ENCODE measurements around the gene APOO.

APOO gene

DNA sequence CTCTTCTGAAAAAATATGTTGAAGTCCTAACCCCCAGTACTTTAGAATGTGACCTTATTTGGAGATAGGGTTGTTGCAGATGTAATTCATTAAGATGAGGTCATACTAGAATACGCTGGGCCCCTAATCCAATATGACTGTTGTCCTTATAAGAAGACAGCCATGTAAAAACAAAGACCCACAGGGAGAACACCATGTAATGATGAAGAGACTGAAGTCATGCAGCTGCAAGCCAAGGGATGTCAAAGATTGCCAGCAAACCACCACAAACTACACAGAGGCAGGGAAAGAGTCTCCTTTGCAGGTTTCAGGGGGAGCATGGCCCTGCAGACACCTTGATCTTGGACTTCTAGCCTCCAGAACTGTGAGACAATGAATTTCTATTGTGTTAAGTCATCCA is 37.5 kb upstream of the APOO start:
- TF ChIP-seq, protein P1, sequence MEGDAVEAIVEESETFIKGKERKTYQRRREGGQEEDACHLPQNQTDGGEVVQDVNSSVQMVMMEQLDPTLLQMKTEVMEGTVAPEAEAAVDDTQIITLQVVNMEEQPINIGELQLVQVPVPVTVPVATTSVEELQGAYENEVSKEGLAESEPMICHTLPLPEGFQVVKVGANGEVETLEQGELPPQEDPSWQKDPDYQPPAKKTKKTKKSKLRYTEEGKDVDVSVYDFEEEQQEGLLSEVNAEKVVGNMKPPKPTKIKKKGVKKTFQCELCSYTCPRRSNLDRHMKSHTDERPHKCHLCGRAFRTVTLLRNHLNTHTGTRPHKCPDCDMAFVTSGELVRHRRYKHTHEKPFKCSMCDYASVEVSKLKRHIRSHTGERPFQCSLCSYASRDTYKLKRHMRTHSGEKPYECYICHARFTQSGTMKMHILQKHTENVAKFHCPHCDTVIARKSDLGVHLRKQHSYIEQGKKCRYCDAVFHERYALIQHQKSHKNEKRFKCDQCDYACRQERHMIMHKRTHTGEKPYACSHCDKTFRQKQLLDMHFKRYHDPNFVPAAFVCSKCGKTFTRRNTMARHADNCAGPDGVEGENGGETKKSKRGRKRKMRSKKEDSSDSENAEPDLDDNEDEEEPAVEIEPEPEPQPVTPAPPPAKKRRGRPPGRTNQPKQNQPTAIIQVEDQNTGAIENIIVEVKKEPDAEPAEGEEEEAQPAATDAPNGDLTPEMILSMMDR (IDR thresholded peaks at IDR 0.05; ENCODE audit: low read depth, low read length): no peak
- no peaks in the 10 kb centered on the region for H3K4me1 ChIP-seq

DNA sequence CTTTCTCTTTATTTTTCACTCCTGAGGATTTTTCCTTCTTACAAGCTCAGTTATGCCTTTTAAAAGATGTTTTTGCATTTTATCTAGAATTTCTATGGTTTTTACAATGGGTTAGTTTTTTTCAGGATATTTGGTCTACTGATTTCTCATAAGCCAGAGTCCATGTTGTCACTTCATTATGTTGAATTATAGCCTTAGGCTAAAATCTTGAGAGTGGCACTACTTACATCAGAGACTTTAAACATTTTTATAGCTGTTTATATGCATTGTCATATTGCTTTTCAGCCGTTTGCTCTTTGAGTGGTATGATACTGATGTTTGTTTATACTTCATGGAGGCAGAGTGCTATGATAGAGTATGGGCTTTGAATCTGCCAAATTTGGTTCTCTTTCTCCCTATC is 36.5 kb upstream of the APOO start:
- TF ChIP-seq, protein P1 (IDR thresholded peaks at IDR 0.05; ENCODE audit: low read depth, low read length): no peak
- H3K4me3 ChIP-seq (ENCODE audit: low read depth, low read length): no peak overlapping the region
- no peaks in the 10 kb centered on the region for H3K36me3 ChIP-seq
- H3K27me3 ChIP-seq: no peaks in the 10 kb centered on the region
- H3K9me3 ChIP-seq: no peaks in the 10 kb centered on the region
- no peaks in the 10 kb centered on the region for H3K4me1 ChIP-seq
- no peak for DNase-seq

More for the DNA sequence above, 37.5 kb upstream of the APOO start:
- no peak overlapping the region for H3K4me3 ChIP-seq (ENCODE audit: low read depth, low read length)
- H3K36me3 ChIP-seq: no peaks in the 10 kb centered on the region
- DNase-seq: no peak
- H3K9me3 ChIP-seq: no peaks in the 10 kb centered on the region
- no peaks in the 10 kb centered on the region for H3K27me3 ChIP-seq

DNA sequence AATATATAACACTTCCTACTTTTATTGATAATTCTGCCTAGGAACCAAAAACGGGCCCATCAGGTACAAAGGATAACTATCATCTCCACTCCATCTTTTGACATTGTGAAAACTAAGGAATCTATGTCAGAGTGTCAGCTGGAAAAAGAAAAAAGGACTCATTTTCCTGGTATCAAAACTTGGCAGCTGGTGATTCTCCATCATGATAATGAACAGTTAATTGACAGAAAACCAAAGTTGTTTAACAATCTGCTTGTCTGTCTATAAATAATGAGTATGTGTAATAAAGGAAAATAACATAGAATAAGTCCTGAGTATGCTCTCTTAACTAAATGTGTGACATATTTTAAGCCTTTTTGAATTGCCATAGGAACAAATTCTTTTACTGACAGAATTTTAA is 31.5 kb upstream of the APOO start:
- no peak for DNase-seq
- TF ChIP-seq, protein P1 (IDR thresholded peaks at IDR 0.05; ENCODE audit: low read depth, low read length): no peak
- Histone ChIP-seq H3K9me3 (no peaks in the 10 kb centered on the region), H3K4me3 (ENCODE audit: low read depth, low read length) (no peak overlapping the region), H3K4me1 (no peaks in the 10 kb centered on the region), H3K27me3 (no peaks in the 10 kb centered on the region), H3K36me3 (no peaks in the 10 kb centered on the region)

DNA sequence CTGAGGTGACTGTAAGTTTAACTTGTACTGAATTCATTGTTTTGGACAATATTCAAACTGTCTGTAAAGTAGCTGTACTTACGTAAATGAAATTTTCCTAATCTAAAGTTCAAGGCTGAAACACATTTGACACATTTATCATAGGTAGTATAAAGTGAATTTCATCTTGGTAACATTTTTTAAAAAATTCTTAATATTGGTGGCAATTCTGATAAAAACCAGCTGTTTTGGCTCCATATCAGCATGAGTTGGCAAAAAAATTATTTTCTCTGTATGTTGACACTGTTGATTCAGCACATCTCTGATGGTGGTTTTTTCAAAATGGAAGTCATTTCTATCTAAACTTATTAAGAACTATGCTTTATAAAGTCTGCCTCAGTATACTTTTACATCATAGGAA is 31.0 kb upstream of the APOO start:
- H3K9me3 ChIP-seq: no peaks in the 10 kb centered on the region
- TF ChIP-seq, protein P1 (IDR thresholded peaks at IDR 0.05; ENCODE audit: low read depth, low read length): no peak
- no peaks in the 10 kb centered on the region for H3K4me1 ChIP-seq
- H3K27me3 ChIP-seq: no peaks in the 10 kb centered on the region
- H3K4me3 ChIP-seq (ENCODE audit: low read depth, low read length): no peak overlapping the region
- no peak for DNase-seq
- no peaks in the 10 kb centered on the region for H3K36me3 ChIP-seq

DNA sequence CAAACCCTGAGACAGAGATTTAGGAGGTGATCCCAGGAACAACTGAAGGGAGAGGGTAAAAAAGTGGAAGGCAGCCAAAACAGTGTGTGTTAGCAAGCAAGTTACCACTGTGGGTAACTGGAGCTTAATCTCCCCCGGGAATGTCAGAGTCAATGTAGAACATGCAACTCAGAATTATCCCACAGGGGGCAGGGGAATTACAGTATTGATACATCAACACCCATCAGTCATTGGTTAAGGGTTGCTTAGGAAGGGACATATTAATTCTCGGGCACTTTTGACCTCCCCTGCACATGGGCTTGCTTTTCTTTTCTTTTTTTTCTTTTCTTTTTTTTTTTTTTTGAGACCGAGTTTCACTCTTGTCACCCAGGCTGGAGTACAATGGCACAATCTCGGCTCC is 29.4 kb upstream of the APOO start:
- Histone ChIP-seq H3K9me3 (no peaks in the 10 kb centered on the region), H3K4me3 (ENCODE audit: low read depth, low read length) (no peak overlapping the region), H3K4me1 (no peaks in the 10 kb centered on the region), H3K36me3 (no peaks in the 10 kb centered on the region), H3K27me3 (no peaks in the 10 kb centered on the region)
- TF ChIP-seq, protein P1 (IDR thresholded peaks at IDR 0.05; ENCODE audit: low read depth, low read length): no peak
- DNase-seq: peak; percentile 11

DNA sequence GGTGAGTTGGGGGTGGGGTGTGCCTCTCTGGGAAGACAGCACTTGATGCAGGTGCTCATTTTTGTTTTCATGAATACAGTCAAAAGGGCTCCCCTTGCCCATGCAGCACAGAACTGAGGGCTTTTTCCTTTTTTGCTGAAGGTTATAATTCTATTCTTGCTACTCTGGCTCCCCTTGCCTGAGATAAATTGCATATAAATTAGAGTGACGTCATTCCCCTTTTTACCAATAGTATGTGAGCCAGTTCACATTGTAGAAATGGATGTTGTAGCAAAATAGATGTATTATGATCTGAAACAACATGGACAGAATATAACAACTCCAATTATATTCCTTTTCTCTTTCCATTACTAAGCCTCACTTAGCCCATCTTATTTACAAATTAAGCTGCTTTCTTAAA is 28.4 kb upstream of the APOO start:
- Histone ChIP-seq H3K27me3 (no peaks in the 10 kb centered on the region), H3K4me1 (no peaks in the 10 kb centered on the region), H3K9me3 (no peaks in the 10 kb centered on the region), H3K36me3 (no peaks in the 10 kb centered on the region), H3K4me3 (ENCODE audit: low read depth, low read length) (no peak overlapping the region)
- TF ChIP-seq, protein P1 (IDR thresholded peaks at IDR 0.05; ENCODE audit: low read depth, low read length): no peak
- DNase-seq: no peak
